Activated gamma-delta T cell treated with Interleukin-2 at 50 U/mL for 16 hours (primary cell): ENCODE measurements around the gene SSH2.
A peak's percentile ranks its signal among the peaks of the same experiment; 100 is the strongest.
"Not testable (repeated sequence)": the region's sequence is repeated elsewhere in the genome, so short reads cannot be mapped to it uniquely, and the experiment has no call there.

Source experiments
- DNase-seq: peaks from one replicate; pipeline ENCODE4 v3.0.0-alpha.2; 2020

SSH2 gene

DNA sequence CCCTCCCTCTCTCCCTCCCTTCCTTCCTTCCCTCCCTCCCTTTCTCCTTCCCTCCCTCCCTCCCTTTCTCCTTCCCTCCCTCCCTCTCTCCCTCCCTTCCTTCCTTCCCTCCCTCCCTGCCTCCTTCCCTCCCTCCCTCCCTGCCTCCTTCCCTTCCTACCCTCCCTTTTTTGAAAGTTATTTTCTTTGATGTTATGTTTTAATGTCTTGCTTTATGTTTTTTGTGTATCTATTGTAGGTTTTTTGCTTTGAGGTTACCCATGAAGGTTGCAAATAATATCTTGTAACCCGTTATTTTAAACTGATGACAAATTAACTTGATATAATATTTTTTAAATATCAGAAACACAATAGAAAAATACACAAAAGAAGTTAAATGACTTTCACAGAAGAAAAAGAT is 96.2 kb downstream of the SSH2 start:
- DNase-seq: no peak

DNA sequence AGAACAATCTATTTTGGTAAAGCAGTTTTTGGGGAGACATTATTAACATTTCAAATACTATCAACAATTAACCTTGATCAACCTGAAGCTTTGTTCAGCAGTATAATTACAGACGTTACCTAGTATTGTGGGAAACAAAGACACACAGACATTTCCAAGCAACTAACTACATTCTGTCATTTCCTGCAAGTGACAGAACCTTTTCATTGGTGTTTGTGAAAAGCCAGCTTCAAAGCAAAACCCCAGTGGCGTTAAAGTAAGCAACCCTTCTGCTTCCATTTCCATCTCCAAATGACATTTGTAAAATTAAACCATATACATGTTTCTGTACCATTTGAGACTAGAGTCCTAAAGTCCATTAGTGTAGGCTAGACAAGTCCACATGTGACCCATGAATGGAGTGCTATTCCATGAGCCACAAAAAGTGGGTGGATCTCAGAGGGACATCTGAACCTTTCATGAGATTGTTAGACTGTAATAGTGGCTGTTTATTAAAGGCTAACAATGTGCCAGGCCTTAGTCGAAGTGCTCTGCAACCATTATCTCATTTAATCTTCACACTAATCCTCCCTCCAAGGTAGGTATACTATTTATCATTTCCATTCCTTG is 101.2 kb downstream of the SSH2 start:
- DNase-seq: no peak

DNA sequence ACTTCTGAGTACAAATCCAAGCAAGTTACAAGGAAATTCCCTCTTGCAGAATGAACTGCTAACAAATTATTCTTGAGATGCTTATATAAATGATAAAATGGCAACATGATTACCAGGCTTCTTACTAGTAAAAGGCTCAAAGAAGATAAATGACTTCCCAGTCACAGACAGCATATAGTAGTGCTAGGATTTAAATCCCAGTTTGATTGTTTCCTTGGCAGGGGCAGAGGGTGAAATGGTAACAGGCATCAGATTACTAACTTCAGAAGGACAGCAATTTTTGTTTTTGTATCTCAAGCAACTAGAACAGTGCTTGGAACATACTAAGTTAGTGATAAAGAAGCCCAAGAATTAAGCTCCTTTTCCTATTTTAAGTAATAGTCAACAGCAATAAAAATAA is 102.8 kb downstream of the SSH2 start:
- DNase-seq: no peak

DNA sequence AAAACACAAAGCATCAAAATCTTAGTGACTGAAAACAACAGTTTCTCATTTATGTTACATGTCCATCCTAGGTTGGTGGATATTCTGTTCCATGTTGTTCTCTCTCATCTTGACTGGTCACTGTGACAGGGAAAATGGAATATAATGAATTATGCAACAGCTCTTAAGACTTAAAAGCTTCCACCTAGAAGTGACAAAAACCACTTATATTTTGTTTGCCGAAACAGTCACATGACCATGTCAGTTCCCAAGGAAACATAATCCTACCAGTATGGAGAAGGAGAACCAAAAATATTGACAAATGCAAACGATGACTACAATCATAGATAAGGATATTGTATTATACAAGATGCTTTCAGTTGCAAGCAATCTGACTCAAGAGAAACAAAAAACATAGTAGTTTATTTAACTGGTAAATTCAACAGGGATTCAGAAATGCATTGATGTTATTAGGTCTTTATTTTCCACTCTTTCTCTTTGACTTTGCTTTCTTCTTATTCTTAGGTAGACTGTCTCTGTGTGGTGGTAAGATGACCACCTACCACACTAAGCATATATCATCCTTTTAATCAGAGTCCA is 103.8 kb downstream of the SSH2 start:
- DNase-seq: no peak

DNA sequence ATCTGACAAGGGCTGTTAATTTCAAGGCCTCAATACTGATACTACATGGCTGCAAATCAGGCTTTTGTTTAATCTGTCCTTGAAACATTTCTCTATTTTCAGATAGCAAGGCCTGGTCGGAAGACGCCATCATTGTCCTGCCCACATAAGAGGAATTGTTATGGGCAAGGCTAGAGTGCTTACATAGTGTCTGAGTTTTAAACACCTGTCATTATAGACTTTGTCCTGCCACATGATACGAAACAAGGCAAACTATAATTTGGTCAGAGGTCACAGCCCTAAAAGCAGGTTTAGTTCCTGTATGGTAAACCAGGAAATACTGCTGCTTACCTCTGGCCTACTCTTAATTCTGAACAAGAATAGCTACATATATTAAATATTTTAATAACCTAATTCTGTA is 104.4 kb downstream of the SSH2 start:
- no peak for DNase-seq

DNA sequence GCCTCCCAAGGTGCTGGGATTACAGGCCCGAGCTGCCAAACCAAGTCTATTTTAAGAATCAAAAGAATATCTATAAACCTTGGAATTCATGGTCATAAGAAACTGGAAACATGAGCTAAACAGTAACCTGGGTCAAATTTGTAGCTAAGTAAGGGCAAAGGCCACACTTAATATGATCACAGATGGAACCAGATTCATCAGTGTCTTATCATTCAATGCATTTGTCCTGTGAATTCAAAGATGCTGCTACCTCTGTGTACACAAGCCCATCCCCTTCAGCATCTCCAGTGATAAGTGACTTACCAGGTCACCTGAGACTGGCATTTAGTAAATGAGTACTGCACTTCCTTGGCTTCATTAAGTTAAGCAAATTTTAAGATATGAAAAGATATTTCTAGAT is 108.1 kb downstream of the SSH2 start:
- no peak for DNase-seq

DNA sequence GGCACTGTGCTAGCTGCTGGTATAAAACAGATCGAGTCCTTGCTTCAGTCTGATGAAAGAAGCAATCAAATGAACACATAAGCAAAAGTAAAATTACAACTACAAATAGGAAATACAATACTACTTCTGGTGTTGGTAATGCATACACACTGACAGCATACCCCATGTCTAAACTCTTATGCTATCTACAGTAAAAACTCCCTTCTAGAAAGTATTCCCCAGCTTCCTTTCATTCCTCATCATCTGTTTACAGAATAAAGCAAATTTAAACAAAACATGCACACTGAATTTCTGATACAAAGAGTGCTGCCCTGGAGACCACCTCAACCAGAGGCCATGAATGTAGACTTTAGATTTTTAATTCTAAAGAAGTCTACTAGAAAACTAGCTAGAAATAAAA is 109.6 kb downstream of the SSH2 start:
- DNase-seq: no peak

DNA sequence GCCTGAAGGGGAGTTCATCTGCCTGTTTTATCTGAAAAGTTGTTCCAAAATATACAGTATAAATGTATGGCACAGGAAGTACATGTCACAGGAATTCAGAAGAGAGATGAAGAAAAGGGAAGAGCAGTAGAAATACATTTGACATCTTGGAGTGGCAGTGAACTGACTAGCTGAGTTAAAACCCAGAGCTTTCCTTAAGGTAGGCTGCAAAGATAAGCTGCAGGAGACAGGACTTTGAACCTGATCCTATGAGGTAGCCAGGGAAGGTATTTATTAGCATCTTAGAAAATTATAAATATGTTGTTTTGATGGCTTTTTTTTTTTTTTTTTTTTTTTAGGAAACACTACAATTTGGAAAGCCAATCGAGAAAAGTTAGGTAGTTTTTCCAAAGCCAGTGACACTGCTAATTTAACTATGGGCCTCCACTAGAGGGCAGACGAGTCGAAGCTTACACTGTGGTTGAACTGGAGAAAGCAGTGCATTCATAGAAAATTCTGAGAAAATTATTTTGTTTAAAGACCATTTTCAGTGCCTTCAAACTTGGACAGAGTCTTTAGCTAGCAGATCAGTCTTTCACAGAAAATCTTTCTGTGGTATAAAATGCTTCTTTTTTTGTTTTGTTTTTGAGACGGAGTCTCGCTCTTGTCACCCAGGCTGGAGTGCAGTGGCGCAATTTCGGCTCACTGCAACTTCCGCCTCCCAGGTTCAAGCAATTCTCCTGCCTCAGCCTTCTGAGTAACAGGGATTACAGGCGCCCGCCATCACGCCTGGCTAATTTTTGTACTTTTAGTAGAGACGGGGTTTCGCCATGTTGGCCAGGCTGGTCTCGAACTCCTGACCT is 122.3 kb downstream of the SSH2 start:
- DNase-seq: peak; percentile 76

DNA sequence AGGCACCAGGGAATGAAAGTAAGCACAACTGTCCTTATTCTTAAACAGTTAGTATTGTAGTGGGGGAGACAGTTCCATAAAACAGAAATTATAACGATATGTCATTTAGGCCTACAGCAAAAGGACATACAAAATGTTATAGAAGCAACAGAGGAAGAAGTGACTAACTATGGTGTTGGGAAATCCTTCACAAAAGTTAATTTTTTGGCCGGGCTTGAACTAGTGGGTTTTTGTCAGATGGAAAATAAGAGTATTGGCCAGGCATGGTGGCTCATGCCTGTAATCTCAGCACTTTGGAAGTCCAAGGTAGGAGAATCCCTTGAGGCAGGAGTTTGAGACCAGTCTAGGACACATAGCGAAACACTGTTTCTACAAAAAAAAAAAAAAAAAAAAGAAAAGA is 127.8 kb downstream of the SSH2 start:
- no peak for DNase-seq

DNA sequence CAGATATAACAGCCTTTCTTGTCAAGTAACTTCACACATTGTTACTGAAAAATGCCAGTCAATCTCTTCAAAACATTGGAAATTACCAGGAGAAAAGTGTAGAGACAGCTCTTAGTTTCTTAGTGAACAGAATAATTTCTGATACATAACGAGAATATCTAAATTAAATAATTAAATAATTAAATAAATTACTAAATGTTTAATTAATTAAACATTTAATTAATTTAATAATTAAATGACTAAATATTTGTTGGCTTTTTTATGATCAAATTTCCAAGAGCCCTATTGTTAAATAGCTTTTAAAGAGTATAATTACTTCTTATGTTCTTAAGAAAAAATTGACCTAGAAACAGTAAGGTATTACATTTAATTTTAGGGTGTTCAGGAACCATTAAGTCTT is 129.6 kb downstream of the SSH2 start:
- DNase-seq: no peak

DNA sequence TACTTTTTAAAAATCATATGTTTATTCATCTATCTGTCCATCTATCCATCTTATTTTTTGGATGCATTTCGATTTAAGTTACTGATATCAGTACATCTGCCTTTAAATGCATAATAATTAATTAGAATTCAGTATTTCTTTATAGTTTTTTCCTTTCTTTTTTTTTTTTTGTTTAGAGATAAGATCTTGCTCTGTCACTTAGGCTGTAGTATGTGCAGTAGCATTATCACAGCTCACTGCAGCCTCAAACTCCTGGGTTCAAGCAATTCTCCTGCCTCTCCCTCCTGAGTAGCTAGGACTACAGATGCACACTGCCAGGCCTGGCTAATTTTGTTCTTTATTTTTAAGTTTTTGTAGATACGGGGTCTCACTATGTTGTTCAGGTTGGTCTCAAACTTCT is 133.4 kb downstream of the SSH2 start:
- DNase-seq: no peak

DNA sequence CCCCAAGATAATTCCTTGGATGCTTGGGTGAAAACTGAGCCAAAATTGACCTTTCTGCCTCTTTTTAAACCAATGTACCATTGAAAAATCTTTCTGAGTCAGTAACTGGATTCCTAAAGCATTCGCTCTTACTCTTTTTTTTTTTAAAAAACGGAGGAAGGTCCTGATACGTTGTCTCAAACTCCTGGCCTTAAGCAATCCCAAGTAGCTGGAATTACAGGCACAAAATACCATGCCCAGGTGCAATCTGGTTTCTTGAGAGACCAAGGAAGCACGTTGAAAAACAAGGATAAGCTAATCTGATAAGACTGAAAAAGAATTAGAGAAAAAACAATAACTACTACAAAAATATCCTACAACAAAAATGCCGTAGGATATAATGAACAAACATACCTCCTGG is 136.5 kb downstream of the SSH2 start:
- no peak for DNase-seq

DNA sequence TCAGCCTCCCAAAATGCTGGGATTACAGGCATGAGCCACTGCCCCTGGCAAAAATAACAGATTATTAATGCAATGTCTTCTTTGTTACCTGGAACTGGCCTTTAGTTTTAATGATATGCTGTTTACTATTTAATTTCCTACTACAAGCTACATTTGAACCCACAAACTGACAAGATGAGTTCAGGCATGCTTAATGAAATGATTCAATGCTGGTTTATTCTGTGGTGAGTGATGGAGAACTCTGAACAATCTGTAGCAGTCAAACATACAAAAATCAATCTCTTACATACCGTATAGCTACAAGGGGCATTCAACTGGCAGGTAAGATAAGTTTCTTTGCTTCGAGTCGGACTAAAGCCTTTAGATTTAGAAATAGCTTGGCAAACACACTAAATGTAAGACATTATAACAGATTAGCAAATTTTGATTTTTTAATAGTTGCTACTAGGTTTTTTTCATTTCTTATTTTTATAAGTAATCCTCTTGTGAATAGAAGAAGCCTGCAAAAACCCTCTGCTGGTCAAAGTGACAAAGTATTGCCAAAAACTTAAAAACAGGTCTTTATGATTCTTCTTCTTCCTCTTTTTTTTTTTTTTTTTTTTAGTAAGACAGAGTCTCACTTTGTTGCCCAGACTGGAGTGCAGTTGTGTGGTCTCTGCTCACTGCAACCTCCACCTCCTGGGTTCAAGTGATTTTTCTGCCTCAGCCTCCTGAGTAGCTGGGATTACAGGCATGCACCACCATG is 138.5 kb downstream of the SSH2 start:
- DNase-seq: no peak

DNA sequence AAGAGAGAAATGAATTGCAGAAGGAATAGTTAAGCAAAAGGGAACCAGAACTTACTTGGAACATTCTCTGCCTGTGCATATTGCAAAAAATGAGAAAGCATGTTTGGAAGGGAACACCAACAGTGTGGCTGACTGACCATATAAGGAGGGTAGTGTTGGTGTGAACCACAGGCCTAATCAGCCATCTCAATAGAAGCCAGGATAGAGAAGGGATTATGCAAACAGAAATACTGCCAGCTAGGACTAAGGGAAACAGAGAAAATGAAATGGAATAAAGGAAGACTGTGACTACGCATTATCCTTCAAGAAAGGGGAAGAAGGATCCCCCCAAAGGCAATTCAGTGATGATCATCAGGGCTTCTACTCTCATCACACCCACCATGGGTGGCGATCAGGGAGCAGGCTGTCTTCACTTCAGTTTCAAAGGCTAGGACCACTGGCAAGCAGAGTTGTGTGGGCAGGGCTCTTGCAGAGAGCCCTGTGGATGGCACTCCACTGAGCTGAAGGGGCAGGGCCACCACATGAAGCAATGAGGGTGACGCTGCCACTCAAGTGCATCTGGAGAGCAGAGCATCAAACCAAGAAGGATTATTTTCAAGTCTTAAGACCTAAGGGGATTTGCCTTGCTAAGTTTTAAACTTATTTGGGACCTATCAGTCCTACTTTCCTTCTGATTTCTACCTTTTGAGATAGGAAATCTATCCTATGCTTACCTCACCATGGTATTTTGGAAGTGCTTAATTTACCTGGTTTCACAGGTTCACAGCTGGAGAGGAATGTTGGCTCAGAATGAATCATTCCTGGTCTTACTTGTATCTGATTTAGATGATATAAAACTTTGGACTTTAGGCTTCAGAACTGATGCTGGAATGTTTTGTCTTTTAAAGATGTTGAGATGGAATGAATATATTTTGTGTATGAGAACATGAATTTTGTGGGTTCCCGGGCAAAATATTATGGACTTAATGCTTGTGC is 140.5 kb downstream of the SSH2 start:
- DNase-seq: no peak

DNA sequence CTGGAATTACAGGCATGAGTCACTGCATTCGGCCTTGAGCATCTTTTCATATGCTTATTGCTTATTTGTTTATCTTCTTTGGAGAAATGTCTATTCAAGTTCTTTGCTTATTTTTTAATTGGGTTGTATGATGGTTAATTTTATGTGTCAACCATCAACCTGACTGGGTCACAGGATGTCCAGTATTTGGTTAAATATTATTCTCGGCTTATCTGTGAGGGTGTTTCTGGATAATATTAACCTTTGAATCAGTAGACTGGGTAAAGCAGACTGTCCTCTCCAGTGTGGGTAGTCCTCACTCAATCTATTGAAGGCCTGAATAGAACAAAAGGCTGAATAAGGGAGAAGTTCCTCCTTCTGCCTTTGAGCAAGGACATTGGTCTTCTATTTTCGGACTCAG is 142.0 kb downstream of the SSH2 start:
- DNase-seq: no peak

DNA sequence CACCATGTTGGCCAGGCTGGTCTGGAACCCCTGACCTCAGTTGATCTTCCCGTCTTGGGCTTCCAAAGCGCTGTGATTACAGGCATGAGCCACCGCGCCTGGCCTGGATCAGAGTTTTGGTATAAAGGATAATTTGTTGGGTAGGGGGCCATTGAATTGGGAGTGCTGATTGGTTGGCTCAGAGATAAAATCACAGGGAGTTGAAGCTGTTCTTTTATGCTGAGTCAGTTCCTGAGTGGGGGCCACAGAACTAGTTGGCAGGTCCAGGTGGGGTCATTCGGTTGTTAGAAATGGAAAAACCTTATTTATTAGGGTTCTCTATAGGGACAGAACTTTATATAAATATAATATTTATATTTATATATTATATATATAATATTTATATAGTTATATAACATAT is 147.1 kb downstream of the SSH2 start:
- no peak for DNase-seq

DNA sequence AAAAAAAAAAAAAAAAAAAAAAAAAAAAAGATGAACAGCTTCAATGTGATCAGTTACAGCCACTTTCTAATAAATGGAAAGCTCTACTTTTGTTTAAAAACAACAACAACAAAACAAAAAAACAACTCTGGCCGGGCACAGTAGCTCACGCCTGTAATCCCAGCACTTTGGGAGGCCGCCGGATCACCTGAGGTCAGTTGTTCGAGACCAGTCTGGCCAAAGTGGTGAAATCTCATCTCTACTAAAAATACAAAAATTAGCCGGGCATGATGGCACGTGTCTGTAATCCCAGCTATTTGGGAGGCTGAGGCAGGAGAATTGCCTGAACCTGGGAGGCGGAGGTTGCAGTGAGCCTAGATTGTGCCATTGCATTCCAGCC is 150.2 kb downstream of the SSH2 start:
- not testable (repeated sequence) for DNase-seq

DNA sequence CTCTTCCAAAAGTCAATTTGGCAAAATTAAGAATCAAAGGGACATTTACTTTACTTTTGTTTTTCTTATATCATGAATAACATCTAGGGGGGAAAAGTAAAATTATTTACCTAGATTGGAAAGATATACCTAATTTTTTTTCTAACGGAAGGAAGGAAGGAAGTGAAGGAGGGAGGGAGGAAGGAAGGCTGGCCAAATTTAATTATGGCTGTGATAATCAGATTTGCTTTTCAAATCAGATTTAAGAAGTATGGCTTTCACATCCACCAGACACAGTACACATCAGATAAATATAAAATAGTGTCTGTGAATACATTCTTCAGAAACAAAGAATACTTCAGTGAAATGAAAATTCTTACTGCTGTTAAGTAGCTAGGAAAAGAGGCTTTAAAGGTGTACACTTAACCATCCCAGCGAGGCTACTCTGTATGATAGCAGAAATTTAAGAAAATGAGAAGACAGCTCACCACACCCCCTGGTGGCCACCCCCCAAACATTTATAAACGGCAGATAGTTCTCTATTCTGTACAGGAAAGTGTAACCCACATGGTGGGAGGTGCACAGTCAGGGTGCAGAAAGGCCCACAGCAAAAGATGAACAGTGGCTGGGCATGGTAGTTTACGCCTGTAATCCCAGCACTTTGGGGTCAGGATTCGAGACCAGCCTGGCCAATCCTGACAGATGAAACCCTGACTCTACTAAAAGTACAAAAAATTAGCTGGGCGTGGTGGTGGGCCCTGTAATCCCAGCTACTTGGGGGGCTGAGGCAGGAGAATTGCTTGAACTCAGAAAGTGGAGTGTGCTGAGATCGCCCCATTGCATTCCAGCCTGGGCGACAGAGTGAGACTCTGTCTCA is 150.8 kb downstream of the SSH2 start:
- DNase-seq: peak; percentile 86

DNA sequence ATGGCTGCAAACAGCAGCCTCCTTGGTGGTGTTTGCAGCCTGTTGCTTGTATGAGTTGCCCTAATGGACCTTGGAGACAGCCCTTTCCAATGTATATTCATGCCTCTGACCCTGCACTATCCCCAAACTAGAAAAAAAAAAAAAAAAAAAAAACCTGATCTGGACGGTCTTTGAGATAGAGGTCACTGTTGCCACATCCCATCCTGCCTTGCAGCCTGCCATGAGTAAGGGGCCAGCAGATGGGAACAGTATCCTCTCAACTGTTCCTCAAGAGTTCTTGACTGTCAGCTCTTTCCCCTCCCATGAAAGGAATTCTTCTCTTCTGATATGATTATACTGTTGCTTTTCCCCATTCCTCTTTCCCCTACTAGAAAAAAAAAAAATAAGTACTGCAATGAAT is 152.4 kb downstream of the SSH2 start:
- DNase-seq: no peak

DNA sequence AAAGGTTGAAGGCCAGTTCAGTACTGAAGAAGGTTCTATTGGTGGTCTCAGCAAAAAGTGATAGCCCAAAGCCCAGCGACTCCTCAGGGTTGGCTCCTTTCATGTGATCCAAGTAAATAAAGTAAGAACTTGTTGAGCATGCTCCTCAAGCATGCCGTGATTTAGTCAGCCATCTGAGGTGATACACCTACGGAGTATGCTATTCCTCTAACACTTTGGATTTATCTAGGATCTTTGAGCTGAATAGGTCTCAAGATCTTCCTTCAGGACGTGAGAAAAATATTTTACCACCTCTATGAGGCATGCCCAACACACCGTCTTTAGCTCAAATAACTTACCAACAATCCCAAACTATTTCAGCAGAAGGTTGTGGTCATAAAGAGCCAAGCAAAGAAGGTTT is 154.0 kb downstream of the SSH2 start:
- DNase-seq: no peak

DNA sequence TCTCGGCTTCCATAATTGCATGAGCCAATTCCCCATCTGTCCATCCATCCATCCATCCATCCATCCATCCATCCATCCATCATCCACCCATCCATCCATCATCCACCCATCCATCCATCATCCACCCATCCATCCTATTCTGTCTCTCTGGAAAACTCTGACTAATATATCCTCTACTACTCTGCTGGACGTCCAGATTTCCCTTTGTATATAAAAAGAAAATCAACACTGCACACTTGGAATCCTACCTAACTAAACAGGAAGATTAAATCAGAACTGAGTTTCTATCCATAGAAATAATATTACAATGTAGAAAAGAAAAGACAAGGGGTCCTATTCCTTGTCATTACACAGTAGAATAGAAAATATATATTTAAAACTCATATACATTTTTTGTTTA is 157.0 kb downstream of the SSH2 start:
- DNase-seq: no peak

DNA sequence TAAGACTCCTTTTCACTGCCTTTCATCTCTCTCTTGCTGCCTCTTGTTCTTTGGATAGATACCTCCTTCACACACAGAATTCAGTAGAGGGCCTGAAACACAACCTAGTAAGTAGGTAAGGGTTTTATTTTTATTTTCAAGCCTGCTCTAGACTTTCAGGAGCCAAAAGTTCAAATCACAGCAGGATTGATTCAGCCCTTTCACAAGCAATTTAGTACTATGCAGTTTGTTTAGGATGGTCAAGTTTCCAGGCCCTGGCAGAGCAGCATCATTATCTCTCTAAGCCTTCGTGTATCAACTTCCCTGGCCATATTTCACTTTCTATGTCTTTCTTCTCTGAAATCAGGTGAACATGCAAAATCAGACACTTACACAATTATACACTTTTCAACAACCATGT is 158.5 kb downstream of the SSH2 start:
- DNase-seq: no peak
